Measurements from ENCODE around the gene STX12. TPM values are rescaled to one million over a fixed set of nuclear protein-coding genes. Genes with fewer than 3 reads are reported as not detected.

STX12 gene
- total and polyA plus RNA-seq, 9 donors, result 23.9 to 74.8 (median 41.2) TPM

DNA sequence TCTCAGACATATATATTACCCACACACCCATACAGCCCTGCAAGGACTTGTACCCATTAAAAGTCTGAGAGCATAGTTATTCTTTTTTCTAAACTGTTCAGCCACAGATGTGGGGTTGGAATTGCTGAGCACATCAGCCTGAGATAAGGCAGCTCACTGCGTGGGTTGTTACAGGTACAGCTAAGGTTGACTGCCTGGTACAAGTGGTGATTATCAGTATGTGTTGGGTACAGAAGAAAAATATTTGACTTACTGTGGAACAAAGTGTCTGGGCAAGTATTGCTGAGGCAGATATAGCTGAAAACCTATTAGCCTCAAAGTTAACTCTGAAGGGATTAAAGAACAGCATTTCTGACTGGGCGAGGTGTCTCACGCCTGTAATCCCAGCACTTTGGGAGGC lies 5.0 kb downstream of the STX12 start:
- Histone ChIP-seq H3K36me3 (no peaks in the 10 kb centered on the region), H3K4me1 (ENCODE audit: insufficient read depth) (peaks cover 3% of the 10 kb centered on the region), H3K9me3 (no peaks in the 10 kb centered on the region), H3K27ac (no peak overlapping the region), H3K27me3 (no peaks in the 10 kb centered on the region), H3K4me3 (no peak overlapping the region)
- 63 to 76% (median 68%) methylated on average over 3 of the region's 3 CpGs for WGBS, 3 donors
- TF ChIP-seq POLR2A (IDR thresholded peaks at IDR 0.05) (no peak), EP300 (IDR thresholded peaks at IDR 0.05) (no peak)
- TF ChIP-seq, protein P1, sequence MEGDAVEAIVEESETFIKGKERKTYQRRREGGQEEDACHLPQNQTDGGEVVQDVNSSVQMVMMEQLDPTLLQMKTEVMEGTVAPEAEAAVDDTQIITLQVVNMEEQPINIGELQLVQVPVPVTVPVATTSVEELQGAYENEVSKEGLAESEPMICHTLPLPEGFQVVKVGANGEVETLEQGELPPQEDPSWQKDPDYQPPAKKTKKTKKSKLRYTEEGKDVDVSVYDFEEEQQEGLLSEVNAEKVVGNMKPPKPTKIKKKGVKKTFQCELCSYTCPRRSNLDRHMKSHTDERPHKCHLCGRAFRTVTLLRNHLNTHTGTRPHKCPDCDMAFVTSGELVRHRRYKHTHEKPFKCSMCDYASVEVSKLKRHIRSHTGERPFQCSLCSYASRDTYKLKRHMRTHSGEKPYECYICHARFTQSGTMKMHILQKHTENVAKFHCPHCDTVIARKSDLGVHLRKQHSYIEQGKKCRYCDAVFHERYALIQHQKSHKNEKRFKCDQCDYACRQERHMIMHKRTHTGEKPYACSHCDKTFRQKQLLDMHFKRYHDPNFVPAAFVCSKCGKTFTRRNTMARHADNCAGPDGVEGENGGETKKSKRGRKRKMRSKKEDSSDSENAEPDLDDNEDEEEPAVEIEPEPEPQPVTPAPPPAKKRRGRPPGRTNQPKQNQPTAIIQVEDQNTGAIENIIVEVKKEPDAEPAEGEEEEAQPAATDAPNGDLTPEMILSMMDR (IDR thresholded peaks at IDR 0.05), result no peak
- intact Hi-C loops (cut with DNase I), result no loop called here
- DNase-seq, result no peak

DNA sequence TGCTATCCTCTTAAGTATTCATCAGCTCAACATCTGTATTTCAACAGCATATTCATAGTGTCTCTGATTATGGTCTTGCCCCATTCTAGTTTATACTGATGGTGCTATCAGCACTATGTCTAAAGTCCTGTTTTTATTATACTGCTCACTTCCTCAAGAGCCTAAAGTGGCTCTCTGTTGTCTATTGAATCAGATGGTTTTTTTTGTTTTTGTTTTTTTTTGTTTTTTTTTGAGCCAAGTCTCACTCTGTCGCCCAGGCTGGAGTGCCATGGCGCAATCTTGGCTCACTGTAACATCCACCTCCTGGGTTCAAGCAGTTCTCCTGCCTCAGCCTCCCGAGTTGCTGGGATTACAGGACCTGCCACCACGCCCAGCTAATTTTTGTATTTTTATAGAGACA lies 6.1 kb downstream of the STX12 start:
- 87 to 90% (median 89%) methylated on average over 4 of the region's 4 CpGs for WGBS, 3 donors
- Histone ChIP-seq H3K4me1 (ENCODE audit: insufficient read depth) (peaks cover 6% of the 10 kb centered on the region), H3K4me3 (no peak overlapping the region), H3K9me3 (no peaks in the 10 kb centered on the region), H3K36me3 (no peaks in the 10 kb centered on the region), H3K27ac (no peak overlapping the region), H3K27me3 (no peaks in the 10 kb centered on the region)
- intact Hi-C loops (cut with DNase I), result no loop called here
- no peak for DNase-seq
- TF ChIP-seq EP300 (IDR thresholded peaks at IDR 0.05) (no peak), POLR2A (IDR thresholded peaks at IDR 0.05) (no peak)
- TF ChIP-seq, protein P1 (IDR thresholded peaks at IDR 0.05), result no peak

DNA sequence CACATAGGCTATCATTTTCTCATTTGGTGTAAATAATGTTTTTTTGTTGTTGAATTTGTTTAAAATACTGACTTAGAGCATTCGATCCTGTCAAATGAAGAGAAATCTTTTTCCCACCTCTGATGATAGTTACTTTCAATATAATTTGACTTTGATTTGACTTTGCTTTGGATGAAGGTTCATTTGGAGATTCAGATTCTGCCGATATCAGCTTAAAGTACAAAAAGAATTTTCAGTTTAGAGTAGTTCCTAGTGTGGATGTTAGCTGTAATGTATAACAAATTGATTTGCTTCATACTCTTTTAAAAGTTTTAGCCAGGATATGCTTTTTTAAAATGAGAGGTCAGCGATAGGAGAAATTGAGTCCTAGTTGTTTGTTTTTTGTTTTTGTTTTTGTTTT lies 9.9 kb downstream of the STX12 start:
- no peaks in the 10 kb centered on the region for H3K9me3 ChIP-seq
- TF ChIP-seq EP300 (IDR thresholded peaks at IDR 0.05), result no peak
- TF ChIP-seq, protein P1 (IDR thresholded peaks at IDR 0.05), result no peak
- TF ChIP-seq POLR2A (IDR thresholded peaks at IDR 0.05), result no peak
- no peak overlapping the region for H3K27ac ChIP-seq
- no peak for DNase-seq
- intact Hi-C loops (cut with DNase I), result no loop called here
- H3K36me3 ChIP-seq, result no peaks in the 10 kb centered on the region
- H3K27me3 ChIP-seq, result no peaks in the 10 kb centered on the region
- no peak overlapping the region for H3K4me3 ChIP-seq
- H3K4me1 ChIP-seq (ENCODE audit: insufficient read depth), result peaks cover 4% of the 10 kb centered on the region
- WGBS, 3 donors, result 89 to 93% (median 90%) methylated on average over 3 of the region's 3 CpGs

DNA sequence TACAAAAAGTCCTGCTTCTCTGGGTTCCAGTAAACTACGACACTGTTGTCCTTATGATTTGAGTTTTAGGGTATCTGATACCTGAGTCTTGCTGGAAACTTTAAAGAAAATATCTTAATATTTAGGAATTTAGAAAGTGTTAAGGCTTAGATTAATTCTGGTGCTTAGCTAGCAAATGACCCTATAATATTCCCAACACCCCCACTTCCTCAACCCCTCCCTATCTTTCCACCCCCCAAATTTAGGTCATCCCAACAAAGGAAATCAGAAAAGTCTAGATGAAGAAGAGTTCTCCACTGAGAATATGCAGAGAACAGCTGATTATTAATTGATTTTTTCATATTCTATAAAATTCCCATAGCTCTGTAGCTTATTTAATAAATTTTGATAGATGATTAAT lies 11.7 kb downstream of the STX12 start:
- WGBS, 3 donors, result 98 to 100% (median 100%) methylated on average over 1 of the region's 1 CpG
- DNase-seq, result no peak
- H3K4me3 ChIP-seq, result no peak overlapping the region
- TF ChIP-seq, protein P1 (IDR thresholded peaks at IDR 0.05), result no peak
- TF ChIP-seq EP300 (IDR thresholded peaks at IDR 0.05), result no peak
- no peak for TF ChIP-seq POLR2A (IDR thresholded peaks at IDR 0.05)
- no peaks in the 10 kb centered on the region for H3K27me3 ChIP-seq
- intact Hi-C loops (cut with DNase I), result no loop called here
- peaks cover 4% of the 10 kb centered on the region for H3K4me1 ChIP-seq (ENCODE audit: insufficient read depth)
- no peaks in the 10 kb centered on the region for H3K36me3 ChIP-seq
- no peak overlapping the region for H3K27ac ChIP-seq
- H3K9me3 ChIP-seq, result no peaks in the 10 kb centered on the region

All from ovary (tissue), 9 donors.